Measurements from ENCODE around the gene SLC24A4. TPM values are rescaled to one million over a fixed set of nuclear protein-coding genes. Genes with fewer than 3 reads are reported as not detected.

The SLC24A4 gene
- total and polyA plus RNA-seq, 5 donors from 2014 or later = 0.91 TPM; not detected in 4

DNA sequence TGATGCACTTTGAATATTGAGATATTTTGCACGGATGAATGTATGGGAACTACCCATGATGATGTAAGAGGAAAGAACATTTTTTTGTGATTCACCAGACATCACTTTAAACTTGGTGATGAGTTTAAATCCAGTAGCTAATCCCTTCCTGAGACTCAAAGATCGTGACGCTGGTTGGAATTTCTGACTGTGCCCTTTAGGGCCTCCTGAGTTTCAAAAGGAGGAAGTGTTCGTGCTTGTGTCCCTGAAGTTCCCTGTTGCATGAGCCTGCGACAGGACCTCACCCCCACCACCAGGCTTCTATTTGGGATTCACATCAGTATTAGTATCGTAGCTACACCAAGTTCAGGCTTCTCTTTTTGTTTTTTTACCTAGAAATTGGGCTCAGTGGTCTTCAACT lies 172.1 kb downstream of the SLC24A4 start:
- H3K9me3 Mint-ChIP-seq = no peaks in the 10 kb centered on the region
- peaks cover 13% of the 10 kb centered on the region for H3K27me3 Mint-ChIP-seq
- DNase-seq (no peak), ATAC-seq (ENCODE audit: low read depth in 2 of 2) (no peak)
- no peak overlapping the region for H3K27ac Mint-ChIP-seq
- H3K4me3 Mint-ChIP-seq = no peak overlapping the region
- no peaks in the 10 kb centered on the region for H3K27me3 ChIP-seq (ENCODE audit: control insufficient read depth, insufficient read depth, low read length)
- no peaks in the 10 kb centered on the region for H3K4me1 Mint-ChIP-seq
- no peaks in the 10 kb centered on the region for H3K36me3 ChIP-seq (ENCODE audit: control insufficient read depth, insufficient read depth, low read length)
- H3K36me3 Mint-ChIP-seq = no peaks in the 10 kb centered on the region
- no peak overlapping the region for H3K4me3 ChIP-seq (ENCODE audit: low read depth, low read length)
- H3K4me1 ChIP-seq (ENCODE audit: control insufficient read depth, insufficient read depth, low read length, poor library complexity, severe bottlenecking) = no peaks in the 10 kb centered on the region
- H3K27ac ChIP-seq (ENCODE audit: insufficient read depth, low read length, poor library complexity, severe bottlenecking) = no peak overlapping the region
- H3K9me3 ChIP-seq (ENCODE audit: control insufficient read depth in 2 of 2, low read length in 2 of 2) = no peaks in the 10 kb centered on the region

DNA sequence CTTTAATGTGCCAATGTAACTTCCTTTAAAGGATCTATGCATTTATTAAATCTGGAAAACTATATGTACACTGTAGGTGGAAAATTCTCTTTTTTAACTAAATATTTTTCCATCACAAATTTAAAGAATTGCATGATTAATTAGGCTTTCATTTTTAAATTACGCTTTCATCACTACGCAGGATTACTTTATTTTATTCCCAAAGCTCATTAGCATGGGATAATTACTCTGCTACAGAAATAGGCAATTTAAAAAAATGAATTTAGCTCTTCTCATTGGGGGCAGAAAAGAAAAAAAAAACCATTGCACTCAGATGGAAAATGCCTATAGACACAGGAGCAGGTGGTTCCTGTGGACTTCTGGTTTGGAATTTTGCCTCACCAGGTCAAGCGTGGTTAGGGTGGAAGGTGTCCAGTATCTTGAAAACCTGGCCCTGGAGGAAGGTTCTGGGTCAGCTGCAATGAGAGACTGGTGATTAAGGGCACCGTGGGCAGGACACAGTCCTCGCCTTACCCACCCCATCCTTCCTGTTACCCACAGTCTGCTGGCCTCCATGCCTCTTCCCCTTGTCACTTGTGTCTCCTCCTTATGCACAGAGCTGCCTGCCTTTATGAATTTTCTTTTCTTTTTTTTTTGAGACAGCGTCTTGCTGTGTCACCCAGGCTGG lies 173.4 kb downstream of the SLC24A4 start:
- H3K4me3 Mint-ChIP-seq = no peak overlapping the region
- no peak overlapping the region for H3K27ac Mint-ChIP-seq
- no peak for DNase-seq

GRCh38 chr14:92497391-92497790 lies 174.4 kb downstream of the SLC24A4 start:
- Mint-ChIP-seq H3K36me3 (no peaks in the 10 kb centered on the region), H3K27me3 (peaks cover 6% of the 10 kb centered on the region)

More for the DNA sequence above, 173.4 kb downstream of the SLC24A4 start:
- Mint-ChIP-seq H3K4me1 (no peaks in the 10 kb centered on the region), H3K36me3 (no peaks in the 10 kb centered on the region), H3K27me3 (peaks cover 11% of the 10 kb centered on the region), H3K9me3 (no peaks in the 10 kb centered on the region)
- Histone ChIP-seq H3K36me3 (ENCODE audit: control insufficient read depth, insufficient read depth, low read length) (no peaks in the 10 kb centered on the region), H3K4me3 (ENCODE audit: low read depth, low read length) (no peak overlapping the region), H3K4me1 (ENCODE audit: control insufficient read depth, insufficient read depth, low read length, poor library complexity, severe bottlenecking) (no peaks in the 10 kb centered on the region), H3K27ac (ENCODE audit: insufficient read depth, low read length, poor library complexity, severe bottlenecking) (no peak overlapping the region), H3K9me3 (ENCODE audit: control insufficient read depth in 2 of 2, low read length in 2 of 2) (no peaks in the 10 kb centered on the region), H3K27me3 (ENCODE audit: control insufficient read depth, insufficient read depth, low read length) (no peaks in the 10 kb centered on the region)
- ATAC-seq (ENCODE audit: low read depth in 2 of 2) = no peak

GRCh38 chr14:92499234-92499633 lies 176.3 kb downstream of the SLC24A4 start:
- peaks cover 12% of the 10 kb centered on the region for H3K27me3 Mint-ChIP-seq
- no peaks in the 10 kb centered on the region for H3K9me3 Mint-ChIP-seq
- no peak overlapping the region for H3K27ac Mint-ChIP-seq

More at GRCh38 chr14:92497391-92497790, 174.4 kb downstream of the SLC24A4 start:
- H3K27ac ChIP-seq (ENCODE audit: insufficient read depth, low read length, poor library complexity, severe bottlenecking) = no peak overlapping the region
- no peaks in the 10 kb centered on the region for H3K36me3 ChIP-seq (ENCODE audit: control insufficient read depth, insufficient read depth, low read length)
- no peak overlapping the region for H3K27ac Mint-ChIP-seq
- no peak overlapping the region for H3K4me3 ChIP-seq (ENCODE audit: low read depth, low read length)
- H3K4me1 ChIP-seq (ENCODE audit: control insufficient read depth, insufficient read depth, low read length, poor library complexity, severe bottlenecking) = no peaks in the 10 kb centered on the region
- H3K9me3 Mint-ChIP-seq = no peaks in the 10 kb centered on the region
- ATAC-seq (ENCODE audit: low read depth in 2 of 2) = no peak
- H3K4me3 Mint-ChIP-seq = no peak overlapping the region
- no peaks in the 10 kb centered on the region for H3K9me3 ChIP-seq (ENCODE audit: control insufficient read depth in 2 of 2, low read length in 2 of 2)
- H3K4me1 Mint-ChIP-seq = no peaks in the 10 kb centered on the region
- no peaks in the 10 kb centered on the region for H3K27me3 ChIP-seq (ENCODE audit: control insufficient read depth, insufficient read depth, low read length)
- DNase-seq = no peak

GRCh38 chr14:92500491-92500941 lies 177.6 kb downstream of the SLC24A4 start:
- H3K27ac Mint-ChIP-seq = no peak overlapping the region
- H3K27ac ChIP-seq (ENCODE audit: insufficient read depth, low read length, poor library complexity, severe bottlenecking) = no peak overlapping the region
- no peak overlapping the region for H3K4me3 ChIP-seq (ENCODE audit: low read depth, low read length)
- peaks cover 3% of the 10 kb centered on the region for H3K36me3 Mint-ChIP-seq
- H3K4me3 Mint-ChIP-seq = no peak overlapping the region
- no peaks in the 10 kb centered on the region for H3K9me3 ChIP-seq (ENCODE audit: control insufficient read depth in 2 of 2, low read length in 2 of 2)
- no peaks in the 10 kb centered on the region for H3K4me1 ChIP-seq (ENCODE audit: control insufficient read depth, insufficient read depth, low read length, poor library complexity, severe bottlenecking)
- peaks cover 20% of the 10 kb centered on the region for H3K27me3 Mint-ChIP-seq
- peaks cover 0 to 4% (median 1%) of the 10 kb centered on the region in 4 donors for H3K4me1 Mint-ChIP-seq
- ATAC-seq (ENCODE audit: low read depth in 2 of 2) (no peak), DNase-seq (no peak)
- no peaks in the 10 kb centered on the region for H3K9me3 Mint-ChIP-seq
- no peaks in the 10 kb centered on the region for H3K36me3 ChIP-seq (ENCODE audit: control insufficient read depth, insufficient read depth, low read length)
- H3K27me3 ChIP-seq (ENCODE audit: control insufficient read depth, insufficient read depth, low read length) = no peaks in the 10 kb centered on the region

More at GRCh38 chr14:92499234-92499633, 176.3 kb downstream of the SLC24A4 start:
- Histone ChIP-seq H3K27ac (ENCODE audit: insufficient read depth, low read length, poor library complexity, severe bottlenecking) (no peak overlapping the region), H3K36me3 (ENCODE audit: control insufficient read depth, insufficient read depth, low read length) (no peaks in the 10 kb centered on the region), H3K27me3 (ENCODE audit: control insufficient read depth, insufficient read depth, low read length) (no peaks in the 10 kb centered on the region), H3K4me1 (ENCODE audit: control insufficient read depth, insufficient read depth, low read length, poor library complexity, severe bottlenecking) (no peaks in the 10 kb centered on the region), H3K4me3 (ENCODE audit: low read depth, low read length) (no peak overlapping the region), H3K9me3 (ENCODE audit: control insufficient read depth in 2 of 2, low read length in 2 of 2) (no peaks in the 10 kb centered on the region)
- Mint-ChIP-seq H3K36me3 (peaks cover 3% of the 10 kb centered on the region), H3K4me1 (peaks cover 0 to 4% (median 1%) of the 10 kb centered on the region in 4 donors), H3K4me3 (no peak overlapping the region)
- DNase-seq (no peak), ATAC-seq (ENCODE audit: low read depth in 2 of 2) (no peak)

DNA sequence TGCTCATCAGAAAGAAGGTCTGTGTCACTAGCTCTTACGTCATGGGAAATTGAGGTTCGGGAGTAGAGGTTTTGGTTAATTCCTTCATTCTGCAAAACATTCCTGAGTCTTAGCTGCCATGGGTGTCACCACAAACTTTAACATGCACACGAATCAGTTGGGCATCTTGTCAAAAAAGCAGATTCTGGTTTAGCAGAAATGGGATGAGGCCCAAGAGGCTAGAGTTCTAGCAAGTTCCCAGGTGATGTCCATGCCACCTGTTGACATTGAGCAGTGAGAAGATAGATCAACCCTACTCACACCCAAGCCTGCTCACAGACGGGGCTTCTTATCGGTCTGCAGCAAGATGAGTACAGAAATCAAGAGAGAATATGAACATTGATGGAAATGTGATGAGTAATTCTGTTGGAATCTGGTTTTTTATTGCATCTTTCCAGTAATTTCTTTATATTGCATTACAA lies 179.0 kb downstream of the SLC24A4 start:
- H3K27ac ChIP-seq (ENCODE audit: insufficient read depth, low read length, poor library complexity, severe bottlenecking) = no peak overlapping the region
- H3K36me3 ChIP-seq (ENCODE audit: control insufficient read depth, insufficient read depth, low read length) = no peaks in the 10 kb centered on the region
- Mint-ChIP-seq H3K27me3 (peaks cover 20% of the 10 kb centered on the region), H3K9me3 (no peaks in the 10 kb centered on the region), H3K4me3 (no peak overlapping the region), H3K27ac (no peak overlapping the region), H3K4me1 (peaks cover 0 to 4% (median 1%) of the 10 kb centered on the region in 4 donors), H3K36me3 (peaks cover 3% of the 10 kb centered on the region)
- H3K4me1 ChIP-seq (ENCODE audit: control insufficient read depth, insufficient read depth, low read length, poor library complexity, severe bottlenecking) = no peaks in the 10 kb centered on the region
- DNase-seq (no peak), ATAC-seq (ENCODE audit: low read depth in 2 of 2) (no peak)
- no peaks in the 10 kb centered on the region for H3K9me3 ChIP-seq (ENCODE audit: control insufficient read depth in 2 of 2, low read length in 2 of 2)
- no peak overlapping the region for H3K4me3 ChIP-seq (ENCODE audit: low read depth, low read length)
- no peaks in the 10 kb centered on the region for H3K27me3 ChIP-seq (ENCODE audit: control insufficient read depth, insufficient read depth, low read length)

DNA sequence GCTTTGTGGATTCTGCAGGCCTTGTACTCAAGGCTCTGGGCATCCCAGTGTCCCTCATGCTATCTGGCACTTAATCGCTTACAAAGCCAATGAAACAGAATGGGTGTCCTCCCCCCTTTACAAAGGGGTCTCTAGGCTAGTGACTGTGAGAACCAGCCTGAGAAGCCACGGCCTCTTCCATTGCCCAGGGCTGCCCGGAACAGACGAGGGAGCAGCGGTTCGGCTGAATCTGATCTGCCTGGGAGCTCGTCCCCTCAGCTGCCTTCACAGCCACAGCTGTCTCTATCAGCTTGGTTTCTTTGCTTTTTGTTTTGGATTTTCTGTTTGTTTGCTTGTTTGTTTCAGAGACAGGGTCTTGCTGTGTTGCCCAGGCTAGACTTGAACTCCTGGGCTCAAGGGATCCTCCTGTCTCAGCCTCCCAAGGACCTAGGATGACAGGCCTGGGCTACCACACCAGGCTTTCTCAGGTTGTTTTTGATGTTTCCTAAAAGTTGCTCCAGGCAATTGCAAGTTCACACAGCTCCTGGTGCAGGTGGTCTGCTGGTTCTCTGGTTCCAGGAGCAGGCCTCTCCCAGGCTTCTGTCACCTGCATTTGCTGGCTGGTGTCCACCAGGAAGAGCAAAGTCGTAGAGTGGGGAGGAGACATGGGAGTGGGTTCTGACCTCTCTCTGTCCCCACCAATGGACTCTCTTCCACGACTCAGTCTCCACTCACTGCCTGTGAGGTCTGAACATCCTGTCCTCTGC lies 179.7 kb downstream of the SLC24A4 start:
- no peak overlapping the region for H3K27ac Mint-ChIP-seq
- H3K9me3 Mint-ChIP-seq = no peaks in the 10 kb centered on the region
- Histone ChIP-seq H3K36me3 (ENCODE audit: control insufficient read depth, insufficient read depth, low read length) (no peaks in the 10 kb centered on the region), H3K27me3 (ENCODE audit: control insufficient read depth, insufficient read depth, low read length) (no peaks in the 10 kb centered on the region), H3K4me3 (ENCODE audit: low read depth, low read length) (no peak overlapping the region), H3K27ac (ENCODE audit: insufficient read depth, low read length, poor library complexity, severe bottlenecking) (no peak overlapping the region), H3K9me3 (ENCODE audit: control insufficient read depth in 2 of 2, low read length in 2 of 2) (no peaks in the 10 kb centered on the region), H3K4me1 (ENCODE audit: control insufficient read depth, insufficient read depth, low read length, poor library complexity, severe bottlenecking) (no peaks in the 10 kb centered on the region)
- peaks cover 3% of the 10 kb centered on the region for H3K36me3 Mint-ChIP-seq
- DNase-seq (no peak), ATAC-seq (ENCODE audit: low read depth in 2 of 2) (no peak)
- no peak overlapping the region for H3K4me3 Mint-ChIP-seq
- peaks cover 20% of the 10 kb centered on the region for H3K27me3 Mint-ChIP-seq
- peaks cover 0 to 4% (median 2%) of the 10 kb centered on the region in 4 donors for H3K4me1 Mint-ChIP-seq
